ENCODE data around the gene DIP2C. TPM values are rescaled to one million over a fixed set of nuclear protein-coding genes. Genes with fewer than 3 reads are reported as not detected.
"Not testable (repeated sequence)": the region's sequence is repeated elsewhere in the genome, so short reads cannot be mapped to it uniquely, and the experiment has no call there.

DIP2C gene
- total RNA-seq, 1 experiment from 2014 or later = 8.1 TPM

- in situ Hi-C loops (cut with HindIII; ENCODE audit: low pct_unique_long_range_greater_than_20kb, low sequenced_read_pairs) = no loop called here
- no peak for DNase-seq (ENCODE audit: low read depth, low spot score)
Observed at GRCh38 chr10:275680-276079, 413.8 kb downstream of the DIP2C start.

- in situ Hi-C loops (cut with HindIII; ENCODE audit: low pct_unique_long_range_greater_than_20kb, low sequenced_read_pairs) = no loop called here
- no peak for DNase-seq (ENCODE audit: low read depth, low spot score)
Observed at GRCh38 chr10:274866-275265, 414.6 kb downstream of the DIP2C start.

- DNase-seq (ENCODE audit: low read depth, low spot score) = no peak
- in situ Hi-C loops (cut with HindIII; ENCODE audit: low pct_unique_long_range_greater_than_20kb, low sequenced_read_pairs) = no loop called here
Observed at GRCh38 chr10:273088-273487, 416.4 kb downstream of the DIP2C start.

GRCh38 chr10:271722-272121 lies 417.7 kb downstream of the DIP2C start:
- no peak for DNase-seq (ENCODE audit: low read depth, low spot score)
- in situ Hi-C loops (cut with HindIII; ENCODE audit: low pct_unique_long_range_greater_than_20kb, low sequenced_read_pairs) = no loop called here

GRCh38 chr10:271201-271600 lies 418.3 kb downstream of the DIP2C start:
- no peak for DNase-seq (ENCODE audit: low read depth, low spot score)
- in situ Hi-C loops (cut with HindIII; ENCODE audit: low pct_unique_long_range_greater_than_20kb, low sequenced_read_pairs) = no loop called here

- in situ Hi-C loops (cut with HindIII; ENCODE audit: low pct_unique_long_range_greater_than_20kb, low sequenced_read_pairs) = no loop called here
- DNase-seq (ENCODE audit: low read depth, low spot score) = no peak
Observed at GRCh38 chr10:269440-270074, 419.9 kb downstream of the DIP2C start.

GRCh38 chr10:267705-268104 lies 421.8 kb downstream of the DIP2C start:
- no peak for DNase-seq (ENCODE audit: low read depth, low spot score)
- in situ Hi-C loops (cut with HindIII; ENCODE audit: low pct_unique_long_range_greater_than_20kb, low sequenced_read_pairs) = no loop called here

- DNase-seq (ENCODE audit: low read depth, low spot score) = no peak
- in situ Hi-C loops (cut with HindIII; ENCODE audit: low pct_unique_long_range_greater_than_20kb, low sequenced_read_pairs) = no loop called here
Observed at GRCh38 chr10:266974-267425, 422.5 kb downstream of the DIP2C start.

- in situ Hi-C loops (cut with HindIII; ENCODE audit: low pct_unique_long_range_greater_than_20kb, low sequenced_read_pairs); DNase-seq (ENCODE audit: low read depth, low spot score): not testable (repeated sequence)
Observed at GRCh38 chr10:265816-266588, 423.5 kb downstream of the DIP2C start.

- DNase-seq (ENCODE audit: low read depth, low spot score); in situ Hi-C loops (cut with HindIII; ENCODE audit: low pct_unique_long_range_greater_than_20kb, low sequenced_read_pairs): not testable (repeated sequence)
Observed at GRCh38 chr10:265074-265440, 424.4 kb downstream of the DIP2C start.

- DNase-seq (ENCODE audit: low read depth, low spot score); in situ Hi-C loops (cut with HindIII; ENCODE audit: low pct_unique_long_range_greater_than_20kb, low sequenced_read_pairs): not testable (repeated sequence)
Observed at GRCh38 chr10:264160-265073, 425.1 kb downstream of the DIP2C start.

GRCh38 chr10:260819-261429 lies 428.5 kb downstream of the DIP2C start:
- no peak for DNase-seq (ENCODE audit: low read depth, low spot score)
- in situ Hi-C loops (cut with HindIII; ENCODE audit: low pct_unique_long_range_greater_than_20kb, low sequenced_read_pairs) = no loop called here

- in situ Hi-C loops (cut with HindIII; ENCODE audit: low pct_unique_long_range_greater_than_20kb, low sequenced_read_pairs) = no loop called here
- no peak for DNase-seq (ENCODE audit: low read depth, low spot score)
Observed at GRCh38 chr10:251982-252582, 437.4 kb downstream of the DIP2C start.

GRCh38 chr10:248307-248706 lies 441.2 kb downstream of the DIP2C start:
- DNase-seq (ENCODE audit: low read depth, low spot score) = no peak
- in situ Hi-C loops (cut with HindIII; ENCODE audit: low pct_unique_long_range_greater_than_20kb, low sequenced_read_pairs) = no loop called here

GRCh38 chr10:247480-247879 lies 442.0 kb downstream of the DIP2C start:
- in situ Hi-C loops (cut with HindIII; ENCODE audit: low pct_unique_long_range_greater_than_20kb, low sequenced_read_pairs) = no loop called here
- DNase-seq (ENCODE audit: low read depth, low spot score) = no peak

GRCh38 chr10:246431-246830 lies 443.0 kb downstream of the DIP2C start:
- no peak for DNase-seq (ENCODE audit: low read depth, low spot score)
- in situ Hi-C loops (cut with HindIII; ENCODE audit: low pct_unique_long_range_greater_than_20kb, low sequenced_read_pairs) = no loop called here

GRCh38 chr10:244227-244626 lies 445.2 kb downstream of the DIP2C start:
- in situ Hi-C loops (cut with HindIII; ENCODE audit: low pct_unique_long_range_greater_than_20kb, low sequenced_read_pairs) = no loop called here
- no peak for DNase-seq (ENCODE audit: low read depth, low spot score)

Data from SK-MEL-5 (cell line).